Epithelial cell of esophagus (primary cell): ENCODE results near the gene TCEAL7.

Source experiments
- DNase-seq: peaks from one replicate; pipeline ENCODE4 v3.0.0; 2010; ENCODE audit warnings: low read depth
- H3K4me3 ChIP-seq: 2 replicates; pipeline ENCODE4 v1.5.1; 2011; ENCODE audit warnings: mild to moderate bottlenecking, low read length, control low read depth
- TF ChIP-seq, protein P1 (sequence below): IDR thresholded peaks from 2 replicates; pipeline ENCODE4 v1.5.1; 2011; ENCODE audit warnings: low read depth, mild to moderate bottlenecking, low read length, control low read depth, inconsistent platforms; ENCODE audit not compliant: insufficient read depth; ENCODE audit errors: missing control alignments

Gene TCEAL7

DNA sequence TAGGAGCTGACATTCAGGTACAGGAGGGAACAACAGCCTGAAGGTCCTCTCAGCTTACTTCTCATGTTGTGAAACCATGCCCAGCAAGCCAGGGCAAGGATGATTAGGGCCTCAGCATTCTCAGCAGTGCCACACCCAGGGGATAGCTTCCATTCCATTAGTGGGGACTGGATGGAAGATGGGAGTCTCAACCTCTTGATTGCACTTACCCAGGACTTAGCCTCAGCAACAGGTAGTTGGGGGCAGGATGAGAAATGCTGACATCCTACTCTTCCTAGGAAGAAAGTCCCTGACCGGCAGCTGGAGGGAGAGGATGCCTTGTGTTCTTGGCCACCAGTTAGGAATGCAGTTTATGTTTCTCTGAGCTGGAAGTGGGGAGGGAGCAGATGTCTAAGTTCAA lies 37.5 kb downstream of the TCEAL7 start:
- H3K4me3 ChIP-seq = no peak overlapping the region
- TF ChIP-seq, protein P1, sequence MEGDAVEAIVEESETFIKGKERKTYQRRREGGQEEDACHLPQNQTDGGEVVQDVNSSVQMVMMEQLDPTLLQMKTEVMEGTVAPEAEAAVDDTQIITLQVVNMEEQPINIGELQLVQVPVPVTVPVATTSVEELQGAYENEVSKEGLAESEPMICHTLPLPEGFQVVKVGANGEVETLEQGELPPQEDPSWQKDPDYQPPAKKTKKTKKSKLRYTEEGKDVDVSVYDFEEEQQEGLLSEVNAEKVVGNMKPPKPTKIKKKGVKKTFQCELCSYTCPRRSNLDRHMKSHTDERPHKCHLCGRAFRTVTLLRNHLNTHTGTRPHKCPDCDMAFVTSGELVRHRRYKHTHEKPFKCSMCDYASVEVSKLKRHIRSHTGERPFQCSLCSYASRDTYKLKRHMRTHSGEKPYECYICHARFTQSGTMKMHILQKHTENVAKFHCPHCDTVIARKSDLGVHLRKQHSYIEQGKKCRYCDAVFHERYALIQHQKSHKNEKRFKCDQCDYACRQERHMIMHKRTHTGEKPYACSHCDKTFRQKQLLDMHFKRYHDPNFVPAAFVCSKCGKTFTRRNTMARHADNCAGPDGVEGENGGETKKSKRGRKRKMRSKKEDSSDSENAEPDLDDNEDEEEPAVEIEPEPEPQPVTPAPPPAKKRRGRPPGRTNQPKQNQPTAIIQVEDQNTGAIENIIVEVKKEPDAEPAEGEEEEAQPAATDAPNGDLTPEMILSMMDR = no peak
- peak; percentile 73 for DNase-seq

DNA sequence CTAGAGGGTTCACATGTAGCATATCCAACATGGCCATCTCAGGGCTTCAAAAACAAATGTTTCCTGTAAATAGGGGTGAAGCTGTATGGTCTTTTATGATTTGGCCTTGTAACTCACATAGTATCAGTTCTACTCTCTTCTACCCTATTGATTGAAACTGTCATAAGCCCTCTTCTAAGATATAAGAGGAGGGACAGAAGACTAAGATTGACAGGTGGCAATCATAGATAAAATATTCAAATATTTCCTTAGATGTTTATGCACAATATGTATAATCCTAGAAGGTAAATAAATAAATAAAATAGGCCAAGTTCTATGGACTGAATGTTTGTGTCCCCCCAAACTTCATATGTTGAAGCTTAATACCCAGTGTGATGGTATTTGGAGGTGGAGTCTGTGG lies 39.4 kb downstream of the TCEAL7 start:
- DNase-seq = no peak
- TF ChIP-seq, protein P1 = no peak
- H3K4me3 ChIP-seq = no peak overlapping the region

DNA sequence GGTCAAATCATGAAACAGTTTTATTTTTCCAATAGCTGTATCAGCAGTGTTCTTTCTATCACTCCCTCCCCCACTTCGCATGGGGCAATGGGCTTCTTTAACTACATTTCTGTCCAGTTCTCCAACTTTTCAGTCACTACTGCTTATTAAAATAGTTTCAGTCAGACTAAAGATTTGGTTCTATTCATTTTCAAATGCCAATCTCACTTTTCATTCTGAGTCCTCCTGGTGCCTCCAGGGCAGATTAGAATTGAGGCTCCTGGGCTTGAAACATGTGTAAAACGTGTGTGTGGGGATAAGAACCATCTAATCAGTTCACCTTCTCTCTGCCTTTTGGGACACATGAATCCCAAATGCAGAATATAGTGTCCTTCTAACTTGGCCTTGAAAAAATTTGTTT lies 42.8 kb downstream of the TCEAL7 start:
- H3K4me3 ChIP-seq = no peak overlapping the region
- DNase-seq = no peak
- TF ChIP-seq, protein P1 = no peak

DNA sequence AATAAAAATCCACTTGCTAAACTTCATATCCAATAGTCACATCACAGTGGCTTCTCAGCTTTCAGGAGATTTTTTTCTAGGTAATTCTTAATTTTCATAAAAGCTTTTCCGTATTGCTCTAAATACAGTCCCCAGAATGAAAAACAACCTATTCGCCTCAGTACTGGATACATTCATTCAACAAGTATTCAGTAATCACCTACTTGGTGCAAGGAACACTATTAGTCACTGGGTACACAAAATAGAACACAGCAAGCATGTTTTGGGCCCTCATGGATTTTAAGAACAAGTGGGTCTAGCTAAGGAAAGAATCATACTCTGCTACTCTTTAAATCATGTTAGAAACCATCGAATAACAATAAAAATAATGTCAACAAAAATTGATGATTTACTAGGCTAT lies 43.5 kb downstream of the TCEAL7 start:
- peak; percentile 52 for DNase-seq
- H3K4me3 ChIP-seq = no peak overlapping the region
- TF ChIP-seq, protein P1 = no peak

DNA sequence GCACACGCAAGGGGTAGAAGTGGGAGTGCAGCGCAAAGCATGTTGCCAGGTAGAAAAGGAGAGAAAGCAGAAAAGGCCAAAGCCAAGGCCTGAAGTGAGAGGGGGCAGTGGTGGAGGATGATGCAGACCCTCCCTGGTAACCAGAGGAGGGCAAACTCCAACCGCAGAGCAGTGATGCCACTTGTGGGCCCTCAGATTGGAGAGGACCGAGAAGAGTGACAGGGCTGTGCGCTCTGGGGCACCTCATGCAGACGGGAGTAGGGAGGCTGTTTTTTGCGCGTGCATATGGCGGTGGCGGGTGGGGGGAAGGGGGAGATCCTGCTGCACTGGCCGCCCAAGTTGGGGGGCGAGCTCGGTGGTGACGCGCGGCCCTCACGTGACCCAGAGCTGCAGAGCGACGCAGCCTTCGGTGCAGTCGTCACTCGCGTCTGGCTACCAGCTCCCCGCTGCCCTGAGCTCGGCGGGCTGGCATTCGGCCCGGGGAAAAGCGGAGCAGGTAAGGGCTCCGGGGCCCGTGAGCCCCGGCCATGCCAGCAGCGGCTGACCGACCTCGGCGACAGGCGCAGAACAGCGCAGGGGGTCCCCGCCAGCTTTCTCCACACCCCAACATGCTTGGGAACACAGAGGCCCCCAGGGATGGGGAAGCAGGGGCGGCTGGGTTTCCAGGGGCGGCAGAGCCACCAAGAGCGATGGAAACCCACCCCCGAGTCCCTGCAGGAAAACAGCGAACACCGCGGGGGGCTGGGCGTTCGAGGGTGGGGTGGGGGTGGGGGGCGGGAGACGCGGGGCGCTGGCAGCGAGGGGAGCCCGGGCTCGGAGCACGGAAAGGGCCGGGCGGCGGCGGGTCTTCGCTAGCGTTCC lies 46.3 kb downstream of the TCEAL7 start, which contains the start of gene BEX3:
BEX3 (plus strand) TSS at position 421 of the 861 bp plus-strand sequence. CDS start 984 bp downstream, outside the sequence.
- H3K4me3 ChIP-seq = peak within 1 kb of the TSS; percentile 66
- TF ChIP-seq, protein P1 = no peak
- DNase-seq = peak; percentile 17

DNA sequence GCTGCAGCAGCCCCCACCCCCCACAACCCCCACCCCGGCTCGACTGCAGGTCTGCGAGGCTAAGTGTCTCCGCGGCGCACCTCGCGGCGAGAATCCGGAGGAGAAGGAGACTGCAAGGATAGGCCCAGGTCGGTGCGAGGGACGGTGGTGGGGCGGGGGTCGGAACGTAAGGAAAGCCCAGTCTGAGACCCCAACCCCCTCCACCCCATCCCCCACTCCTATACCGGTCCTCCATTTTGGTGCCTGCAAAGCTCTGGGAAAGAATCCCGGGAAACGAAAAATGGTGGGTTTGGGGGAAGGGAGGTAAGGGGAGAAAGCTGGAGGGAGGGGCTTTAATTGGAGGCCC lies 46.9 kb downstream of the TCEAL7 start:
- H3K4me3 ChIP-seq = peak overlapping the region; percentile 66

More for the DNA sequence above, 46.9 kb downstream of the TCEAL7 start:
- DNase-seq = no peak
- TF ChIP-seq, protein P1 = no peak
